Neural progenitor cell (in vitro differentiated cells): ENCODE measurements around the gene SNX13. TPM values are rescaled to one million over a fixed set of nuclear protein-coding genes. Genes with fewer than 3 reads are reported as not detected.

Source experiments
- DNase-seq: peaks from one replicate; pipeline ENCODE4 v3.0.0-alpha.2; 2016; ENCODE audit warnings: low spot score
- H2AFZ ChIP-seq: fragments of 200-600 bp; sonication (generic); replicated peaks from 2 replicates; pipeline ENCODE4 v1.6.1; 2016; ENCODE audit warnings: antibody characterized with exemption
- H3F3A ChIP-seq: fragments of 200-600 bp; sonication (generic); 2 replicates; pipeline ENCODE4 v1.6.1; 2016; ENCODE audit warnings: antibody characterized with exemption, low read depth
- H3K27ac ChIP-seq: fragments of 200-600 bp; sonication (generic); 2 replicates; pipeline ENCODE4 v1.5.1; 2016; ENCODE audit warnings: mild to moderate bottlenecking
- H3K27me3 ChIP-seq: fragments of 200-600 bp; sonication (generic); 2 replicates; pipeline ENCODE4 v1.6.1; 2016; ENCODE audit warnings: mild to moderate bottlenecking, moderate library complexity
- H3K36me3 ChIP-seq: fragments of 200-600 bp; sonication (generic); 2 replicates; pipeline ENCODE4 v1.5.1; 2016
- H3K4me1 ChIP-seq: fragments of 200-600 bp; sonication (generic); 2 replicates; pipeline ENCODE4 v1.6.1; 2016; ENCODE audit warnings: mixed run types
- H3K4me2 ChIP-seq: fragments of 200-600 bp; sonication (generic); 2 replicates; pipeline ENCODE4 v1.6.1; 2016
- H3K4me3 ChIP-seq: fragments of 200-600 bp; sonication (generic); 2 replicates; pipeline ENCODE4 v1.5.1; 2016
- H3K79me2 ChIP-seq: fragments of 200-600 bp; sonication (generic); 2 replicates; pipeline ENCODE4 v1.6.1; 2016; ENCODE audit warnings: low read depth
- H3K9ac ChIP-seq: fragments of 200-600 bp; sonication (generic); 2 replicates; pipeline ENCODE4 v1.6.1; 2016
- H3K9me3 ChIP-seq: fragments of 200-600 bp; sonication (generic); 2 replicates; pipeline ENCODE4 v1.5.1; 2016; ENCODE audit warnings: low read depth
- H4K20me1 ChIP-seq: fragments of 200-600 bp; sonication (generic); 2 replicates; pipeline ENCODE4 v1.6.1; 2016; ENCODE audit warnings: low read depth
- H3K27ac Mint-ChIP-seq: 3 replicates; pipeline ENCODE4 v1.8.0; 2021; ENCODE audit warnings: mixed read lengths
- H3K27me3 Mint-ChIP-seq: 2 replicates; pipeline ENCODE4 v1.8.0; 2022; ENCODE audit warnings: low read depth, mild to moderate bottlenecking, inconsistent platforms, moderate library complexity, mixed read lengths; ENCODE audit not compliant: insufficient read depth
- H3K36me3 Mint-ChIP-seq: 3 replicates; pipeline ENCODE4 v1.8.0; 2021; ENCODE audit warnings: mixed read lengths
- H3K4me1 Mint-ChIP-seq: 3 replicates; pipeline ENCODE4 v1.8.0; 2021; ENCODE audit warnings: mixed read lengths
- H3K4me3 Mint-ChIP-seq: 3 replicates; pipeline ENCODE4 v1.8.0; 2021; ENCODE audit warnings: mild to moderate bottlenecking, moderate library complexity, mixed read lengths
- H3K9me3 Mint-ChIP-seq: 3 replicates; pipeline ENCODE4 v1.8.0; 2020; ENCODE audit warnings: mixed read lengths
- CTCF ChIP-seq: fragments of 200-600 bp; sonication (generic); IDR thresholded peaks from 2 replicates; pipeline ENCODE4 v1.5.1; 2017; ENCODE audit warnings: antibody characterized with exemption, mild to moderate bottlenecking
- EZH2 ChIP-seq: fragments of 200-600 bp; sonication (generic); IDR thresholded peaks from 2 replicates; pipeline ENCODE4 v1.6.1; 2017; ENCODE audit warnings: antibody characterized with exemption, mild to moderate bottlenecking, moderate library complexity
- EZH2phosphoT487 ChIP-seq: fragments of 200-600 bp; sonication (generic); IDR thresholded peaks from 2 replicates; pipeline ENCODE4 v1.6.1; 2017; ENCODE audit warnings: antibody characterized with exemption
- total RNA-seq: library from RNA; depleted of rRNA; stranded (reverse); fragments of >200 nt; gene quantifications from 2 replicates; pipeline ENCODE4 v1.2.3, GENCODE V29; 2015; ENCODE audit warnings: low replicate concordance

SNX13 gene
- total RNA-seq, 1 donor from 2014 or later, result 67.5 TPM

DNA sequence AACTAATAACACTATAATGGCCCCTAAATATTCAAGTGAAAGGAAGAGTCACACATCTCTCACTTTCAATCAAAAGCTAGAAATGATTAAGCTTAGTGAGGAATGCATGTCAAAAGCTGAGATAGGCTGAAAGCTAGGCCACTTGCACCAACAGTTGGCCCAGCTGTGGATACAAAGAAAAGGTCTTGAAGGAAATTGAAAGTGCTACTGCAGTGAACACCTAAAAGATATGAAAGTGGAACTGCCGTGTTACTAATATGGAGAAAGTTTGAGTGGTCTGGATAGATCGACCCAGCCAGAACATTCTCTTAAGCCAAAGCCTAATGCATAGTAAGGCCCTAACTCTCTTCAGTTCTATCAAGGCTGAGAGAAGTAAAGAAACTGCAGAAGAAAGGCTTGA lies 12.1 kb upstream of the SNX13 start:
- Histone ChIP-seq H4K20me1 (no peaks in the 10 kb centered on the region), H2AFZ (no peak overlapping the region)
- H3K4me1 Mint-ChIP-seq, result no peaks in the 10 kb centered on the region

GRCh38 chr7:17951742-17952254 lies 11.5 kb upstream of the SNX13 start:
- Histone ChIP-seq H3K9ac (no peak overlapping the region), H3K79me2 (no peaks in the 10 kb centered on the region), H3K27ac (no peak overlapping the region), H2AFZ (no peak overlapping the region), H4K20me1 (no peaks in the 10 kb centered on the region), H3K27me3 (no peaks in the 10 kb centered on the region), H3F3A (no peaks in the 10 kb centered on the region), H3K4me2 (no peak overlapping the region), H3K9me3 (no peaks in the 10 kb centered on the region), H3K4me1 (no peaks in the 10 kb centered on the region), H3K36me3 (no peaks in the 10 kb centered on the region), H3K4me3 (no peak overlapping the region)
- Mint-ChIP-seq H3K27me3 (no peaks in the 10 kb centered on the region), H3K27ac (no peak overlapping the region), H3K9me3 (no peaks in the 10 kb centered on the region), H3K4me3 (no peak overlapping the region), H3K36me3 (no peaks in the 10 kb centered on the region), H3K4me1 (no peaks in the 10 kb centered on the region)
- TF ChIP-seq EZH2, result no peak
- no peak for TF ChIP-seq EZH2phosphoT487
- TF ChIP-seq CTCF, result no peak
- DNase-seq, result no peak

More for the DNA sequence above, 12.1 kb upstream of the SNX13 start:
- Mint-ChIP-seq H3K27ac (no peak overlapping the region), H3K4me3 (no peak overlapping the region), H3K9me3 (no peaks in the 10 kb centered on the region), H3K27me3 (no peaks in the 10 kb centered on the region), H3K36me3 (no peaks in the 10 kb centered on the region)
- no peaks in the 10 kb centered on the region for H3F3A ChIP-seq
- no peak overlapping the region for H3K4me2 ChIP-seq
- H3K4me3 ChIP-seq, result no peak overlapping the region
- H3K4me1 ChIP-seq, result no peaks in the 10 kb centered on the region
- no peak overlapping the region for H3K27ac ChIP-seq
- H3K36me3 ChIP-seq, result no peaks in the 10 kb centered on the region
- no peaks in the 10 kb centered on the region for H3K27me3 ChIP-seq
- H3K9me3 ChIP-seq, result no peaks in the 10 kb centered on the region
- H3K79me2 ChIP-seq, result no peaks in the 10 kb centered on the region
- H3K9ac ChIP-seq, result no peak overlapping the region
- no peak for DNase-seq
- TF ChIP-seq CTCF (no peak), EZH2 (no peak), EZH2phosphoT487 (no peak)

DNA sequence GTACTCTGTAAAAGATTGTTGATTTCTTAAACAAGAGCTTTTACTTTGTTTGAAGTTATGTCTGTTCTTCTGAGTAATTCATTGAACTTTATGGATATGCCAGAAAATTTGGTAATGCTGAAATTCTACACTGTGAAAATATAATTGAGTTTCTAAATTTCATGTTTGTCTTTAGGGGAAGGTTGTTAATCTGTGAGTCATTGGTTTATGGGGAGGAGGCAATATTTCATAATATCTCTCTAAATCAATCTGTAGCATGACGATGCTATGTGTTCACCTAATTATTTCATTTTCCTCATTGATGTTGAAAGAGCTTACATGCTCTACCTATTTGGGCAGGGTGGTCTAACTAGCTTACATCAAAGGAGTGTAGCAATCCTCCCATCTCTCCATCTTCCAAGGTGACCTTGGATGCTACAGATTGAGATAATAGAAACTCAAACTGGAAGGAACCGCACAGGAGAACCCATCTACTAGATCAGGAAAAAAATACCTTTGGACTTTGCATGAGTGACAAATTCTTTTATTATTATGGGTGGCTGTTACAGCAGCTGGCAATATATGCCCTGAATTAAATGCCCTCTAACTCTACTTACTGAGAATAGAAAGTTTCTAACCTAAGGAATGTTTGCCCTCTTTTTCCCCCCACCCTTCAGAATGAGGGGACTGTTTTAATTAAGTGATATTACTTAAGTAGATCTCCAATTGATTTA lies 8.4 kb upstream of the SNX13 start:
- Histone ChIP-seq H4K20me1 (no peaks in the 10 kb centered on the region), H3K27me3 (no peaks in the 10 kb centered on the region), H3K36me3 (no peaks in the 10 kb centered on the region), H2AFZ (no peak overlapping the region), H3K4me3 (no peak overlapping the region), H3K4me1 (no peaks in the 10 kb centered on the region), H3F3A (no peaks in the 10 kb centered on the region), H3K4me2 (no peak overlapping the region), H3K79me2 (no peaks in the 10 kb centered on the region), H3K9ac (no peak overlapping the region), H3K9me3 (no peaks in the 10 kb centered on the region), H3K27ac (no peak overlapping the region)
- DNase-seq, result no peak
- TF ChIP-seq EZH2phosphoT487 (no peak), EZH2 (no peak), CTCF (no peak)
- Mint-ChIP-seq H3K27me3 (no peaks in the 10 kb centered on the region), H3K4me3 (no peak overlapping the region), H3K4me1 (no peaks in the 10 kb centered on the region), H3K27ac (no peak overlapping the region), H3K9me3 (no peaks in the 10 kb centered on the region), H3K36me3 (no peaks in the 10 kb centered on the region)
